ENCODE measurements around the gene MMP11. TPM values are rescaled to one million over a fixed set of nuclear protein-coding genes. Genes with fewer than 3 reads are reported as not detected.

Gene MMP11
- total RNA-seq, 1 experiment from 2014 or later, result 7.4 TPM

DNA sequence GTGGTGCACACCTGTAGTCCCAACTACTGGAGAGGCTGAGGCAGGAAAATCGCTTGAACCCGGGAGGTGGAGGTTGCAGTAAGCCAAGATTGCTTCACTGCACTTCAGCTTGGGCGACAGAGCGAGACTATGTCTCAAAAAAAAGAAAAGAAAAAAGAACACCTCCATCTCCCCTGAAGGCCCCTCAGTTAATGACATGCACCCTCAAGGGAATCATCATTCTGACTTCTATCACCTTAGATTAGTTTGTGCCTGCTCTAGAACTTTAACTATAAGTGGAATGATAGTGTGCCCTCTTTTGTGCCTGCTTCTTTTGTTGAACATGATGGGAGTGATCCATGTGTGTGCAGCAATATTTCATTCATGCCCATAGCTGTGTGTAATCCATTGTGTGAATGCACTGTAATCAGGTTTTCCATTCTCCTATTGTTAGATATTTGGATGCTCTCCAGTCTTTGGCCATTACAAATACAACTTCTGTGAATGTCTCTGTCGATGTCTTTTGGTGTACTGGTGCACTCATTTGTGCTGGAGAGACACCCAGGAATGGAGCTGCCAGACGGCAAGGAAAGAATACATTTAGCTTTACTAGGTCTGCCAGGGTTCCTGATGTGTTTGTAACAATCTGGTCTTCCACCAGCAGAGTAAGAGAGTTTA lies 17.5 kb upstream of the MMP11 start:
- no peak for DNase-seq (ENCODE audit: low read depth, low spot score)
- Histone ChIP-seq H3K27ac (ENCODE audit: low read depth, low read length) (no peak overlapping the region), H2AFZ (ENCODE audit: low read depth, low read length, poor library complexity, severe bottlenecking) (no peak overlapping the region), H3K4me3 (replicated peaks in 1 of 2; ENCODE audit: low read depth in 1 of 2, low read length in 2 of 2) (no peak overlapping the region), H3K79me2 (ENCODE audit: insufficient read depth, low read length) (no peaks in the 10 kb centered on the region), H3K9me2 (ENCODE audit: insufficient read depth) (no peaks in the 10 kb centered on the region), H4K20me1 (ENCODE audit: insufficient read depth) (no peaks in the 10 kb centered on the region), H3K4me2 (ENCODE audit: low read length) (no peak overlapping the region), H3K36me3 (ENCODE audit: control insufficient read depth in 1 of 2, insufficient read depth in 2 of 2, low read length in 2 of 2) (no peaks in the 10 kb centered on the region), H3K4me1 (ENCODE audit: control insufficient read depth in 1 of 2, insufficient read depth in 2 of 2, low read length in 2 of 2) (peaks cover 3 to 18% of the 10 kb centered on the region in 2 experiments), H3K9me3 (ENCODE audit: control insufficient read depth in 1 of 2, insufficient read depth in 1 of 2, low read depth in 1 of 2, low read length in 2 of 2) (no peaks in the 10 kb centered on the region), H3K9ac (ENCODE audit: low read length) (no peak overlapping the region), H3K27me3 (ENCODE audit: insufficient read depth, low read length) (no peaks in the 10 kb centered on the region)
- no peak for ATAC-seq
- no TSS peak for BruUV-seq (replicated peaks)
- TF ChIP-seq, protein P1, sequence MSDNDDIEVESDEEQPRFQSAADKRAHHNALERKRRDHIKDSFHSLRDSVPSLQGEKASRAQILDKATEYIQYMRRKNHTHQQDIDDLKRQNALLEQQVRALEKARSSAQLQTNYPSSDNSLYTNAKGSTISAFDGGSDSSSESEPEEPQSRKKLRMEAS (IDR thresholded peaks at IDR 0.05), result no peak
- TF ChIP-seq SIN3A (IDR thresholded peaks at IDR 0.05; ENCODE audit: low read depth) (no peak), ZNF274 (IDR thresholded peaks at IDR 0.05; ENCODE audit: low read depth, low read length) (no peak), CEBPB (IDR thresholded peaks at IDR 0.05; ENCODE audit: low read depth) (no peak), CBX3 (IDR thresholded peaks at IDR 0.05; ENCODE audit: low read depth) (no peak), POLR2A (IDR thresholded peaks at IDR 0.05; ENCODE audit: borderline replicate concordance, extremely low read depth, insufficient read depth, insufficient read length) (no peak), TCF7L2 (IDR thresholded peaks at IDR 0.05; ENCODE audit: borderline replicate concordance, extremely low read depth, insufficient read depth, insufficient read length) (no peak), EGR1 (IDR thresholded peaks at IDR 0.05; ENCODE audit: low read depth) (no peak), JUND (IDR thresholded peaks at IDR 0.05) (no peak), SP1 (IDR thresholded peaks at IDR 0.05; ENCODE audit: low read depth) (no peak), EZH2 (IDR thresholded peaks at IDR 0.05) (no peak), EZH2phosphoT487 (IDR thresholded peaks at IDR 0.05; ENCODE audit: borderline replicate concordance) (no peak), SRF (IDR thresholded peaks at IDR 0.05; ENCODE audit: low read depth) (no peak)
- TF ChIP-seq, protein P2, sequence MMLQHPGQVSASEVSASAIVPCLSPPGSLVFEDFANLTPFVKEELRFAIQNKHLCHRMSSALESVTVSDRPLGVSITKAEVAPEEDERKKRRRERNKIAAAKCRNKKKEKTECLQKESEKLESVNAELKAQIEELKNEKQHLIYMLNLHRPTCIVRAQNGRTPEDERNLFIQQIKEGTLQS (IDR thresholded peaks at IDR 0.05), result no peak
- TF ChIP-seq, protein P3, sequence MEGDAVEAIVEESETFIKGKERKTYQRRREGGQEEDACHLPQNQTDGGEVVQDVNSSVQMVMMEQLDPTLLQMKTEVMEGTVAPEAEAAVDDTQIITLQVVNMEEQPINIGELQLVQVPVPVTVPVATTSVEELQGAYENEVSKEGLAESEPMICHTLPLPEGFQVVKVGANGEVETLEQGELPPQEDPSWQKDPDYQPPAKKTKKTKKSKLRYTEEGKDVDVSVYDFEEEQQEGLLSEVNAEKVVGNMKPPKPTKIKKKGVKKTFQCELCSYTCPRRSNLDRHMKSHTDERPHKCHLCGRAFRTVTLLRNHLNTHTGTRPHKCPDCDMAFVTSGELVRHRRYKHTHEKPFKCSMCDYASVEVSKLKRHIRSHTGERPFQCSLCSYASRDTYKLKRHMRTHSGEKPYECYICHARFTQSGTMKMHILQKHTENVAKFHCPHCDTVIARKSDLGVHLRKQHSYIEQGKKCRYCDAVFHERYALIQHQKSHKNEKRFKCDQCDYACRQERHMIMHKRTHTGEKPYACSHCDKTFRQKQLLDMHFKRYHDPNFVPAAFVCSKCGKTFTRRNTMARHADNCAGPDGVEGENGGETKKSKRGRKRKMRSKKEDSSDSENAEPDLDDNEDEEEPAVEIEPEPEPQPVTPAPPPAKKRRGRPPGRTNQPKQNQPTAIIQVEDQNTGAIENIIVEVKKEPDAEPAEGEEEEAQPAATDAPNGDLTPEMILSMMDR (IDR thresholded peaks at IDR 0.05 in 2 of 3, conservative IDR thresholded peaks at IDR 0.05 in 1 of 3; ENCODE audit: borderline replicate concordance in 1 of 3, insufficient read depth in 1 of 3, low read depth in 2 of 3, low read length in 2 of 3), result no peak
- RAD21 ChIA-PET (ENCODE audit: low non-redundant PET in 1 of 2, low total read pairs in 2 of 2, uncharacterized antibody in 2 of 2, unreplicated experiment in 2 of 2), result no interaction called here
- intact Hi-C loops (cut with micrococcal nuclease), result no loop called here
- POLR2A ChIA-PET, result interaction anchor here (1.3 kb wide), 1 partner anchor 27 kb away, joined by 3 read pairs; no protein-coding TSS in a partner anchor
- CTCF ChIA-PET, result interaction anchor here (1.8 kb wide), 1 partner anchor 12 kb away, joined by 8 read pairs; the partner anchor contains the start of gene CHCHD10

All from HCT116 (cell line).